Measurements from ENCODE around the gene AFM.
"Not testable (repeated sequence)": the region's sequence is repeated elsewhere in the genome, so short reads cannot be mapped to it uniquely, and the experiment has no call there.

Gene AFM

GRCh38 chr4:73507541-73507940 lies 26.0 kb downstream of the AFM start:
- DNase-seq, result no peak

DNA sequence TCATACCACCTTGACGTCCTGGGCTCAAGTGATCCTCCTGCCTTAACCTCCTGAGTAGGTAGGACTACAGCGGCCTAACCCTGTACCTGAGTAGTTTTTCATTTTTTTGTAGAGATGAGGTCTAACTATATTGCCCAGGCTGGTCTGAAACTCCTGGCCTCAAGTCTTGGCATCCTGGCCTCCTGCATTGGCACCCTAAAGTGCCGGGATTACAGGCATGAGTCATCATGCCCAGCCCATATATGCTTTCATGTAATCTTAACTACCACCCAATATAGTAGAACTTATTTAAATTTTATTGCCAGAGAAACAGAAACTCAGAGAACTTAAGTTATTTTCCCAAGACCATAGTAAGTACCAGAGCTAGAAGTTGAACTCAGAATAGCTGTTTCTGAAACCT lies 27.1 kb downstream of the AFM start:
- no peak for DNase-seq

DNA sequence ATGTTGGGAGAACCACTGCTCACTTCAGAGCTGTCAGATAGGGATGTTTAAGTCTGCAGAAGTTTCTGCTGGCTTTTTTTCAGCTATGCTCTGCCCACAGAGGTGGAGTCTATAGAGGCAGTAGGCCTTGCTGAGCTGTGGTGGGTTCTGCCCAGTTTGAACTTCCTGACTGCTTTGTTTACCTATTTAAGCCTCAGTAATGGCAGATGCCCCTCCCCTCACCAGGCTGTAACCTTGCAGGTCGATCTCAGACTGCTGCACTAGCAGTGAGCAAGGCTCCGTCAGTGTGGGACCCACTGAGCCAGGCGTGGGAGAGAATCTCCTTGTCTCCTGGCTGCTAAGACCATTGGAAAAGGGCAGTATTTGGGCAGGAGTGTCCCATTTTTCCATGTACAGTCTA lies 36.8 kb downstream of the AFM start:
- DNase-seq, result no peak

DNA sequence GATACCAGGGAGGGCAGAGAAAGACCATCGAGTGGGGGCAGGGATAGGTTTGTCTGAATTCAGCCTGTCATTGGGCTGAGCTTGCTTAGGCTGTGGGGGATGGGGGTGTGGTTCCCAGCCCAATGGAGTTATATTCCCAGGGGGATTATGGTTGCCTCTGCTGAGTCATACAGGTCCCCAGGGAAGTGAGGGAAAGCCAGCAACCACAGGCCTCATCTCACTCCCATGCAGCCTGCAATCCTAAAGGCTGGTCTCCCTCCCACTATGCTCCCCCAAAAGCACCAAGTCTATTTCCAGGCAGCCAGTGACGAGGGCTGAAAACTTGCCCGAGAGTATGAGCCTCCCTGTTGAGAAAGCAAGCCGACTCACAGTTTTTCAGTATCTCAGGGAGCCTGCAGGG lies 39.3 kb downstream of the AFM start:
- DNase-seq, result peak; percentile 94

DNA sequence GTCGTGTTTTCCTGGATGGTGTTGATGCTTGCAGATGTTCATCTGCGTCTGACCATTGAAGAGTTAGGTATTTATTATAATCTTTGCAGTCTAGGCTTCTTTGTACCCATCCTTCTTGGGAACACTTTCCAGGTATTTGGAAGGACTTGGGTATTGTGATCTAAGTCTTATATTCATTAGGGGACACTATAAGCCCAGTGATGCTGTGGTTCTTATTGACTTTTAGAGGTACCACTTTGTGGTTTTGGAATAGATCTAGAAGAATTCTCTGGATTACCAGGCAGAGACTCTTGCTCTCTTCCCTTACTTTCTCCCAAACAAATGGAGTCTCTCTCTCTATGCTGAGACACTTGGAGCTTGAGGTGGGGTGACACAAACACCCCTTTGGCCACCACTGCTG lies 41.6 kb downstream of the AFM start:
- DNase-seq, result no peak

DNA sequence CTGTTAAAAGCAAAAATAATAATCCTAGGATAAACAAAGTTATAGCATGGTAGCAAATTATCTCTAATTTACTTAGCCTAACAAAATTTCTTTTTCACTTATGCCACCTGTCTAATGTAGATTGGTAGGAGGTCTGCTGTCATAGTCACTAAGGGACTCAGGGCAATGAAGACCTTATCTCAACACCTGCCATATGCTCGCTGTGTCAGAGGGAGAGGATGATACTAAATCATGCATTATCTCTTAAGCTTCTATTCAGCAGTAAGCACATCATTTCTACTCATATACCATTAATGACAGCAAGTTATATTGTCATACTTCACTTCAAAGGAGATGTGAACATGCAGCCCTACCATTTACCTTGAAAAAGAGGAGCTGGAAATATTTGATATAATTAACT lies 44.1 kb downstream of the AFM start:
- no peak for DNase-seq

DNA sequence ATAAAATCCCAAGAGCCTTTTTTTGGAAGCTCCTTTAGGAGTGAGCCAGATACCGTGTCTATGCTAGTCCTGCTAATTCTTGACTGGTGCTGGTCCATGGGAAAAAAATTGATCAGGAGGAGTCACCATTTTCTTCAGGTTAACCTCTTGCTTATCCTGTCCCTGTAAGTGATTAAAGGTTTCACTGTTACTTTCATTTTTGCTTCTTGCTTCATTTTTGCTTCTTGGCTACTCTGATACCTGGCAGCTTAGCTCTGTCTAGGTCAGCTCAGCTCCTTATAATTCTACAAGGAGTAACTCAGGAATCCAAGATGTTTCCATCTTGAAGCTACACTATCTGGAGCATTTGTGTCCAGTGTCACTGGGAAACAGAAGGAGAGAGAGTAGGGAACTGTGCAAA lies 45.7 kb downstream of the AFM start:
- no peak for DNase-seq

DNA sequence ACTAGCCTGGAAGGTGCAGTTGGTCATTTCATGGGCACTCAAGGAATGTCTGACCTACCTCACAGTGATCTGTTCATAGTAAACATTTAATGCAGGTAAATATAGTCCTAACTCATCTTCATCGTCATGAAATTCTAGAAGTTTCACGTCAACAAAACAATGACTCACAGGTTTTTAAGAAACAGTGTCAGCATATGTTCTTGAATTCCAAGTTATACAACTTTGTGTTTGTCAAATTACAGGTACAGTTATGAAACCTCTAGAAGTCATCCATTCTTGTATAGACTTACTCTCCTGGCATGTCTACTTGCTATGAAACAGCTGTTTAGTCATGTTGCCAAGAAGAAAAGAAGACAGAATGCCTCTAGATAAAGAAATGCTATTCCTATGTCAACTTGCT lies 46.6 kb downstream of the AFM start:
- no peak for DNase-seq

DNA sequence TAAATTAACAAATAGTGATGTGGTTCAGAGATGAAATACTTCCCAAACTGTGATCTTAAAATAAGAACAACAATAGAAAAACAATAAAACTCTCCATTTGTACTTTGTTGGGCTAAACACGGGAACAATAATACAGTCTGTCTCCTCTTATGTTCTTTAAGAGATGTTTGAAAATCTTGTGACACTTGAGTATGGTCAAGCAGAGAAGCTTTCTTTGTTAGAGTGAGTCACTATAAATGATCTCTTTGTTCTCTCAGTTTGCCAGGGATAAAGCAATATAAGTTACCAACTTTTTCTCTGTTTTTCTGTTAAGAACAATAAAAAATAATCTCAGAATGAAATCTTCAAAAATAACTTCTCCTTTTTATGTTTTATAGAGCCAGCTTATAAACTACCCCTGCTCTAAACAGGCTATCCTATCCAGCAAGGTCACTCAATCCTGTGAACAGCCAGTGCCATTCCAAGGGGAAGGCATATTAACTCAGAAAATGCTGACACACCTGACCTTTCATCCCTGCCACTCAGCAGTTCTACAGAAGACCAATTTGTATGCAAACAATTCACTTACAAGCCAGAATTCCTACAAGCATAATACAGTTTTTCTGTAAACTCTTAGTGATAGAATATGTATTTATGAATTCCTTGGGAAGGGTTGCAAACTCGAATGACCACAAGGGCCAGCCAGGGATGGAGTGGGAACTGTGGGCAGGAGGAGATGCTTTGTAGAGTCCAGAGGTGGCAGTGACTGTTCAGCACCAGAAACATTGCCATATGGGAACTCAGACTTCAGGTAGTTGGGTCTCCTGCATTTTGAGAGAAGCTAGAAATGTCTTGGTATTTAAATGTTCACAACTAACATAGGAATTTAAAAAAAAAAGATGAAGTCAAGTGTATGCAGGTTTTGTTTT lies 52.2 kb downstream of the AFM start:
- DNase-seq, result no peak

DNA sequence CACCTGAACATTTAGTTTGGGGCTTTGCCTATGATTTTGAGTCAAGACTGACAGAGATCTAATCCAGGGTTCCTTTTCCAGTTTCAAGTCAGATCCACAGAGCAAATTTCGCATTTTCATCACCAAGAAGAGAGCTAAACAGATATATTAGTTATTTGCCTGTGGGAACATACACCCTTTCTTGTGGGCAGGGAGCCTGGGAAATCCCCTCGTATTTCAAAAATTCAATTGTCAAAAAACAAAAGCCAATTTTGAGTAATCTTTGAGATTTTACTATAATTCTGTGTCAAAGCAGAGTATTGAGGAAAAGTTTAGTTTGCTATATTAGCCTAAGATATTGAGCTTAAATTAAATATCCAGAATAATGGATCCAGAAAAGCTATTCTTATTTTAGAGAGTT lies 56.6 kb downstream of the AFM start:
- no peak for DNase-seq

GRCh38 chr4:73539386-73539785 lies 57.8 kb downstream of the AFM start:
- DNase-seq, result no peak

DNA sequence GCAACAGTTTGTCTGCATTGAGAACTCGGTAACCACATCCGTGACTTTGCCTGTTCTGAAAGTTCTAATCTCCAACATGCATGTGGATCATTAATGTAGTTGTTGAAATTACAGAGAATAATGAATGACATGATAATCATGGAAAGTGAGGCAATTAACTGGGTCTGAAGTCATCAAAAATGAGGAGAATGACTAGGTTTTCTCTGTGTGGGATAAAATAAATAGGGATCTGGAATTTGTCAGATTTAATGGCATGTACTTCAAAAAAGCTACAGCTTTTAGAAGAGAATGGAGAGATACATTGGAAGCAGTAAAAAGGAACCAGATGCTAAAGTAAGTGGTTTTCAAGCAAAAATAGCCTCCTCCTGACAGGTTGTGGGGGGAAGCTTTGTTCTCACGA lies 59.3 kb downstream of the AFM start:
- DNase-seq, result no peak

DNA sequence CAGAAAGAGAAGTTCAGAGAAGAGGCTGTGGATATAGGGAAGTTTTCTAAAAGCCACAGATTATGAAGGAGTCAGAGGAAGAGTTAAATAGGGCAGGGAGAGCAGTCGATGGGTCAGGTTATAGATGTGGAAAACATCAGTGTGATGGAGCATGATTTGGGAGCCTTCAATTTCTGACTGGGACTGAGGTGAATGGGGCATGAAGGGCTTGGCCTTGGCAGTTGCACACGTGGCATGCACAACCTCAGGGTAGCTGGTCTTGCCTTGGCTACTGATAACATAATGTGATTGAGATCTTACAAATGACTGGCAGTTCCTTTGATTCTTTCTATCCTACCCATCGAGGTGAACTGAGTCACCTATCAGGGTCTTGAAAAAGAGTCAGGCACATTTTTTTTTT lies 59.7 kb downstream of the AFM start:
- DNase-seq, result no peak

GRCh38 chr4:73544620-73545019 lies 63.1 kb downstream of the AFM start:
- DNase-seq, result no peak

GRCh38 chr4:73550865-73551264 lies 69.3 kb downstream of the AFM start:
- not testable (repeated sequence) for DNase-seq
